ENCODE results near the gene SMIM20.
"Not testable (repeated sequence)": the region's sequence is repeated elsewhere in the genome, so short reads cannot be mapped to it uniquely, and the experiment has no call there.

Gene SMIM20

DNA sequence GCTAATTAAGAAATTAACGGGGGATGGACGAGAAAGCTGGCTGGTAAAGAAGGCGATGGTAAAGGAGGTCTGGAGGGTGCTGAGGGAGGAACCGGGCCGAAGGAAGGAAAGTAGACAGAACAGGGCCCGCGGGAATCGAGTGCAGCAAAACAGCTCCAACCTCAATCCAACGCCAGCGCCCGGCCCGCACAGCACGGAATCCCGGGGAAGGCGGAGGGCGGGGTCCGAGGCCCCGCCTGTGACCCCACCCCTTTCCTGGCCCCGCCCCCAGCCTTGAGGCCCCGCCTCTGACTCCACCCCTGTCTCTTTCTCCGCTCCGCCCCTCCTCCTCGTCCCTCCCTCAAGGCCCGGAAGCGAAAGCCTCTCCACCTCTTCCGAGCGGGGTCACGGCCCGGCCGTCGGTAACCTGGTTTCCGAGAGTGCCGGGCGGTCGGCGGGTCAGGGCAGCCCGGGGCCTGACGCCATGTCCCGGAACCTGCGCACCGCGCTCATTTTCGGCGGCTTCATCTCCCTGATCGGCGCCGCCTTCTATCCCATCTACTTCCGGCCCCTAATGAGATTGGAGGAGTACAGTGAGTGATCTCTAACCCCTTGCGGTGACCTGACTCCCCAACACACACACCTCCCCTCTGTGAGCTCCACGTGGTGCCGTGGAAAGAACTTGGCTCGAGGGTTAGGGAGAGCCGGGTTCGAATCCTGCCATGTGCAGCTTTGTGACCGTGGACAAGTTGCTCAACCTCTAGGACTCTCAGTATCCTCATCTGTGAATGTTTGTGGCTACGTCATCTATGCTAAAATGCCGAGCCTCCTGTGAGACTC is at the start of gene SMIM20:
SMIM20 (plus strand) TSS at position 370 of the 819 bp plus-strand sequence; CDS start at position 464, 94 bp downstream.
- peak; percentile 91 for DNase-seq (ENCODE audit: extremely low spot score, insufficient read length, low read depth)
- peak; percentile 96 for FAIRE-seq

DNA sequence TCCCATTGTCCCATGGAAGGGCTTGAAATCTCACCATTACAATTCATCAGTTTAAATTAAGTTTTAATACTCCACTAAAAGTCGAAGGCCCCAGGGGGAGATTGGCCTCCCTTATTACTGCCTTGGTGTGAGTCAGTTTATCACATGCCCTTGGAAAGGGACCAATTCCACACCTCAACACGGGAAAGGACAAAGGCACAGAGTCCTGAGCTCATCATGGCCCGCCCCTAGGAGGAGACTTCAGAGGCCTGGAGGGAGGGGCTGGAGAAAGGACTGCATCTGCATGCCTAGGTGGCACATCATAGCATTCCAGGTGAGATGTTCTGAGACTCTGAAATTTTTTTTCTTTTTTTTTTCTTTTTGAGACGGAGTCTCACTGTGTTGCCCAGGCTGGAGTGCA is 48.4 kb upstream of the SMIM20 start:
- DNase-seq (ENCODE audit: extremely low spot score, insufficient read length, low read depth) = no peak
- peak; percentile 73 for FAIRE-seq

DNA sequence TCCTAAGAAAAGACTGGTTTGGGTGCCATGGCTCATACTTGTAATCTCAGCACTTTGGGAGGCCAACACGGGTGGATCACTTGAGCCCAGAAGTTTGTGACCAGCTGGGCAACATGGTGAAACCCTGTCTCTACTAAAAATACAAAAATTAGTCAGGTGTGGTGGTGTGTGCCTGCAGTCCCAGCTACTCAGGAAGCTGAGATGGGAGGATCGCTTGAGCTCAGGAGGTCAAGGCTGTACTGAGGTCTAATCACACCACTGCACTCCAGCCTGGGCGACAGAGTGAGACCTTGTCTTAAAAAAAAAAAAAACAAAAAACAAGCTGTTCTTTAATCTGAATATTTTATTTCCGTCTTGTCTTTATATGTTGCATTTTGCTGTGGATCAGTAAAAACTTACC is 47.6 kb upstream of the SMIM20 start:
- not testable (repeated sequence) for DNase-seq (ENCODE audit: extremely low spot score, insufficient read length, low read depth); FAIRE-seq

DNA sequence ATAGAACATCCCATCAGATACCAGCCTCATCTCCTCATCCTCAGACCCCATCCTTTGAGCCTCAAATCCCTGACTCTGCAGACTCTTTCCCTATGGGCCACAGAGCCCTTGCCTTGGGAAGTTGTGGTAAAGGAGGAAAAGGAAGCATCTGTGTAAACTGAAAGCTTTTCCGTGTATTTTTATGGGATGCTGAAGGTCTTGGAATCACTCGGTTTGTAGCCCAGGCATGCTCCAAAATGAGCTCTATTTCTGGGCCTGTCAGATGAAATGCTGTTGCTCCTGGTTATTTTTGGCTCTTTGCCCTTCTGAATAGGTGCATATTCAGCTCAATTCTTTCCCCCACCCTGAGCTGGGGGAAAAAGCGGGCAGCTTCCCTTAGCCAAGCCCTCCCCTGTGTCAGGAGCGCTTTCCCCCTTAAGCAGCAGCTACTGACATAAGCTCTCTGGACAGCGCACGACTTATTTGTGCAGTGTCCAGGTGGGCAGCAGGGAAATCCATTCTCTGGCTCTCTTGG is 46.2 kb upstream of the SMIM20 start:
- DNase-seq (ENCODE audit: extremely low spot score, insufficient read length, low read depth) (no peak), FAIRE-seq (no peak)

DNA sequence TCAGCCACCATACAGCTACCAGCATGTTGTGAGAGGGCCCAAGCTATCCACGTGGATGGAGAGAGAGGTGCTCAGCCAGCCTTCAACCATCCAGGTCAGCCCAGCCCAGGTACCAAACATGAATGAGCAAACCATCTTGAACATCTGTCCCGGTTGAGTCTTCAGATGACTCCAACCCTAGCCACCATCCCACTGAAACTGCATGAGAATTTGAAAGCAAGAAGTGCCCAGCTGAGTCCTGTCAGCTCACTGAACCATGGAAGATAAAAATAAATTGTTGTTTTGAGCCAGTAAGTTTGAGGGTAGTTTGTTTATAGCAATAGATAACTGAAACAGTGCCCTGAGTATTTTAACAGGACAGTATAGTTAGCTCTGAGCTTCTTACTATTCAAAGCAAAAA is 43.9 kb upstream of the SMIM20 start:
- DNase-seq (ENCODE audit: extremely low spot score, insufficient read length, low read depth) (no peak), FAIRE-seq (peak; percentile 86)

DNA sequence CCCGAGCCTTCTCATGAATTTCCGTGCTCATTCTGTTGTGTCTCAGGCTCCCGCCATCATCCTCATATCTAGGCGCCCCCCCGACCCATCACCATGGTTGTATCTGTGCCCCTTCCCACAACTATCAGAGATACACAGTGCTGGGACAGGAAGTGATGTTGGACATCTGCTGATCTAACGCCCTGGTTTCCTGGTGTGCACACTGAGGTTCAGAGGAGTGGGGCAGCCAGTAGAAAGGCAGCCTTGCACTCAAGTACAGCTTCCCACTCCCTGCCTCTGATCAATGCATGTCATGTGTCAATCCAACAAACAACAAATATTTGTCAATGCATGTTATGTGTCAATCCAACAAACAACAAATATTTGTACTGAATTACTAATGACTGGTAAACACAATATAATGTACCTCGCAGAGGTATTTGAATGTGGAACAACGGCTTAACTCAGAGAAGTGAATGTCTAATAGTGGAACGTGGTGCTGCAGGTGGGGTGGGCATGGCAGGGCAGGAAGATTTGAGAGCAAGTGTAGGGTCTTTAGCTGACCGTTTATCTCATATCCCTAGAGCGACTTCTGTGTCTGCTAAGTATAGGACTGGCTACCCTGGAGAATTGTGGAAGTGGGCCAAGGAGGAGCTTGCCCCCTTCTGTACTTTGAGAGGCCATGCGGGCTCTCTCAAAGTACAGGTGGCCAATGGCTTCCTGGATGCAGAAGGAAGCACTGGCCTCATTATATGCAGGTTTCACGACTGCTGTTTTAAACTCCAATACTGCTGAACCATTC is 41.0 kb upstream of the SMIM20 start:
- FAIRE-seq = no peak
- no peak for DNase-seq (ENCODE audit: extremely low spot score, insufficient read length, low read depth)

DNA sequence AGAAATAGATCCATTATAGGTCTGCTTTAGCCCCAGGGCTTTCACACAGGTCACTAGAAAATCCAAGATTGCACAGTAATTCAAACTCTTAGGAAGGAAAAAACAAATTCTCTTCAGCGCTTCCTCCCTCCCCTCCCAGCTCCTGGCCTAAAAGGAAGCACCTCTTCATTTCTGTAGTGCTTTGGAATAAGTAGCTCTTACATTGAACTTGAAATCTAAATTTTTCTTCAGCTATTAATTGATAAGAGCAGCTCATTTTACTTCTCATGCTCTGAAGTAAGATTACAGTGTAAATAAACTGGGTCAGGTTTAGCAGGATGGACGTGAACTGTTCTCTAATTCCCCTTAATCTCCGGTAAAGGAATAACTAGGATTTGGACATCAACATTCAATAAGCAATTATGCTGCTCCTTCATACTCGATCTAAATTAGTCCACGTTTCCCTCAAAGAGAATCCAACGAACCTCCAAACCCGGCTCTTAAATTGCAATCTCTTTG is 40.3 kb upstream of the SMIM20 start:
- DNase-seq (ENCODE audit: extremely low spot score, insufficient read length, low read depth) (no peak), FAIRE-seq (peak; percentile 62)

DNA sequence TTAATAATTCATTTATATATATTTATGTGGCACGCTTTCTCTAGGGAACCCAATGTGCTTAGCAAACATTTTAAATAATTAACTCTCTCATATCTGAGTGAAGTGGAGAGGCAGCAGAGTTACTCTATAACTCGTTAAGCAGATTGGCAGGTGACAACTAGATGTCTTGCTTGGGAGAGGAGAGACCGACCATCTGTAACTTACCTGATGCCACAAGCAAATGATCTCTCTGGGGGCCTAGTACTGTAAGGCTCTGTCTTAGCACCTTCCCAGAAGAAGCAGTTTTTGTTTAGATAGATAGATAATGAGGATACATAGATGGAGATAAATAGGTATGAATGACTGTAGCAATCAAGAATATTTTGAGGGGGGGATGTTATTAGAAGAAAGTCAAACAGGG is 39.4 kb upstream of the SMIM20 start:
- no peak for DNase-seq (ENCODE audit: extremely low spot score, insufficient read length, low read depth)
- FAIRE-seq = peak; percentile 92

DNA sequence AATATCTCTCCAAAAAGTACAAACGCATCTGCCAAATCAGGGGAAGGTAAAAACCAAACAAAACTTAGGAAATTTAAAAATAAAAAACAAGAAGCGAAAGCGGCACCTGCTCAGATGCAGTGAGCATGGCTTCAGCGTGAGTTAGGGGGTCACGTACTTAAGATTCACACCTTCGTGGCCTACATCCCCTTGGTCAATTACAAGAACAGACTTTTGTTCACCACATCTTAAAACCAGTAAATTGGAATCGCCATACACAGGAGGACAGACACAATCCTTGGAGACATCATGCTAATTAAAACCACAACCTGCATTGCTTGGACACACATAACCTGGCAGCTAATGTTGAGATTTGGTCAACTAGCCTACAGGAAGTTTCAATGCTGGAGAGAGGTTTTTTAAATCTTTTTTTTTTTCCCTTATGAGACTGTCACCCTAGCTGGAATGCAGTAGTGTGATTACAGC is 38.7 kb upstream of the SMIM20 start:
- DNase-seq (ENCODE audit: extremely low spot score, insufficient read length, low read depth) (no peak), FAIRE-seq (peak; percentile 96)

DNA sequence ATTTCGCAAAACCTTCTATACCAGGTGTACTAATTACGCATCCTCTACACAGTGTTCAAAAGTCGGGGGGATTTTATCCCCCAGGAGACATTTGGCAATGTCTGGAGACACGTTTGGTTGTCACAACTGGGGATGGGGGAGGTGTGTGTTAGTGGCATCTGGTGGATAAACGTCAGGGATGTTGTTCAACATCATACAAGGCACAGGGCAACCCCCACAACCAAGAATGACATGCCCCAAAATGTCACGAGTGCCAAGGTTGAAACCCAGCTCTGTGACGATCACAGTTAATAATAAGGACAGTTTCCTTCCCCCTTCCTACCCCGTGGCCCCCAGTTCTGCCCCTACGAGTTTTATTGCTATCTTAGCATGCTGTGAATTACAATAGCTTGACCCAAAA is 35.3 kb upstream of the SMIM20 start:
- no peak for DNase-seq (ENCODE audit: extremely low spot score, insufficient read length, low read depth)
- no peak for FAIRE-seq

DNA sequence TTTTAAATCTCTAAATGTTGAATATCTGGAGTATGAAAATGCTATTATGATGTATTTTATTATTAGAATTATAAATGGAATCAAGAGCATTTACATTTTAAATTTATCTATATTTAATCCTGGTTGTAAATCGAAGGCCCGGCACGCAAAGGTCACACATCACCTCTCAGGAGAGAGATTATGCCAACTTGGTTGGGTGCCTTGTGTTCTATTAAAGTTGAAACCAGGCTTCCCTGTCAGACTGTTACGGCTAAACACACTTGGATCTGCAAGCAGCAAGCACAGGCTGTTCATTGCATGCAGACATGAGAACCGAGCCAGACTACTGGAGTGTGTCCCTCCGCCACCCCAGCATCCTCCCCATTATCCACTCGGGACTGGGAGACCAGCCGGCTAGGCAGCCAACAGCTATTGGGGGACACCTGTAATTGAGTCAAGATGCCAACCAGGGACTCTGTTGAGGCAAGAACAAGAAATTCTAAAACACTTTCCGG is 34.9 kb upstream of the SMIM20 start:
- FAIRE-seq = no peak
- DNase-seq (ENCODE audit: extremely low spot score, insufficient read length, low read depth) = no peak

DNA sequence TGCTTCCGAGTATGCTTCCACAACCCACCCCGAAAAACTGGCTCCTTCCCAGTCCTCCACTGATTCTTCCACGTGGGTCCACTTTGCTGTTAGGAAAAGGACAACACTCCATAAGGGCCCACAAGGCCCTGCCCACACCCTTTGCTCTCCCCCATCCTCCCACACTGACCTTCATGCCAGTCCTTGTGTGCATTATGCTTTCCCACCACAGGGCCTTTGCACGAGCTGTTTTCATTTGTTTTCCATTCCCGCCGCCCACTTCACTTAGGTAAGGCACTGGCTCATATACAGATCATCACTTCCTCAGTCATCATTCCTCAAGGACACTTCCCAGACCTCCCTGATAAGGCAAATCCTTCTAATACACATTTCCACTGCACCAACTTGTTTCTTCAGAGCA is 34.4 kb upstream of the SMIM20 start:
- no peak for DNase-seq (ENCODE audit: extremely low spot score, insufficient read length, low read depth)
- FAIRE-seq = no peak

DNA sequence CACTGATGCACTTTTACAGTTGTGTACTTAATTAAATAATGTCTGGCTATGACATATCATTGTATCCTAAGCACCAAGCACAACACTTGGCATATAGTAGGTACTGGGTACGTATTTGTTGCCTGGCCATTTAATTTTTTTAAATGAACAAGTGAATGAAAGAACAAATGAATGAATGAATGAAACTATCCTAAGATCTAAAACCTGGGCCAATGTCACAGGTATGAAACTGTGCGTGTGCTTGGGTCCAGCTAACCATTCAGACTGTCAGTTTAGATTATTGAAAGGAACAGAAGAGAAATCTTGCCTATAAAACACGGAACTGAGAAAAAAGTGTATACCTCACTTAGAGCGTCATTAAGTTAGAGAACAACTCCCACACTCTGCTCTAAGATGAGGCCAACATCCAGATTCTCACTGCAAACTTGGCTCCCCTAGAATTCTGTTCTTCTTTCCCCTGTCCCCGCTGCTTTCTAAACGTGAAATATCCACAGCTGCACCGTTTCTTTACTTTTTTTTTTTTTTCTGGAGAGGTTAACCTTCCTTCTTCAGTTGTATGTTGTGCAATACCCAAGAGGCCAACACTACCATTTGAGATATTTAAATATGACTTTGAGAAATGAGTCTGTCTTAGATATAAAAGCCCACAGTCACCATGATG is 33.9 kb upstream of the SMIM20 start:
- peak; percentile 84 for FAIRE-seq
- DNase-seq (ENCODE audit: extremely low spot score, insufficient read length, low read depth) = no peak

DNA sequence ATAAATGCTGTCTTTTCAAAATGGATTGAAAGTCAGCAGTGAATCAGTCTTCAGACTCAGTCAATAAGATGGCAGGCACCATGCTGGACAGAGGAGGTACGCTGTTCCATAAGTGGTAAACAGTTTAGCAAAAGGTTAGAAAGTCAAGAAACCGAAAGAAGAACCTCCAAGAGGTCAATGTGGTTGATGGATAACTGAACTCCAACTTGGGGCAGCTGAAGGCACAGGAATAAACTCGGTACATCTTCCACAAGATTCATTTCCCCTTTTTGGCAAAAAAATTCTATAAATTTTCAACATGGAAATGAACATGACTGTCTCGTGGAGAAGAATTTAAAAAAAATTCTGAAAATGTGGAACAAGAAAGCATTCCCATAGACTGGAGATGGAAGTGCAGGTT is 32.8 kb upstream of the SMIM20 start:
- DNase-seq (ENCODE audit: extremely low spot score, insufficient read length, low read depth) (no peak), FAIRE-seq (peak; percentile 33)

DNA sequence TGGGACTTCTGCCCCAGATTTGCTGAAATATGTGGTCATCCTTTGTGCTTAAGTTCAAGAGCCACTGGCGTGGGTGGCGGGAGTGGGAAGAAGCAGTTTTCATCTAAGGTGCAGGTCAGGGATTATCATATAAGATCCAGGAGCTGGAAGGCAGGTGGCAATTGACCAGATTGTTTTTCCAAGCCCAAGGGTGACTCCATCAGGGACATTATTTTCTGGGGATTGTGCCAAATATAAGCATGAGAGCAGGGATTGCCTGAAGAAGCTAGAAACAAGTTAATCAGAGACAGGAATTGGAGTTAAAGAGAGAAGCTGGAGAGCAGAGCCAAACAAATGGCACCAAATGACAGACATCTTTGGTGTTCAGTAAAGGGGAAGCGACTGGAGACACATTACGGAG is 31.8 kb upstream of the SMIM20 start:
- no peak for DNase-seq (ENCODE audit: extremely low spot score, insufficient read length, low read depth)
- FAIRE-seq = no peak

DNA sequence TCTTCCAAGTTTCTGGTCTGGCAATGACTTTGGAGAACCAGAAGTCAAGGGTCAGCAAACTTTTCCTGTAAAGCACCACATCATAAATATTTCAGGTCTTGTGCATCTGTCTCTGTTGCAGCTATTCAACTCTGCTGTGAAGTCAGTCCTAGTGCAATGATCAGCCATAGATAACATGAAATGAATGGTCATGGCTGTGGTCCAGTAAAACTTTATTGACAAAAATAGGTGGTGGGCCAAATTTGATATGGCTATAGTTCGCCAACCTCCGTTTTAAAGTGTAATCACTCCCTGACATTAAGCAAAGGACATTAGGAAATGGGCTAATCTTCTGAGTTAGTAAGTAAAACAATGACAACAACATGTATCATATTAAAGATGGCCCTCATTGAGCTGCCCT is 30.5 kb upstream of the SMIM20 start:
- no peak for DNase-seq (ENCODE audit: extremely low spot score, insufficient read length, low read depth)
- no peak for FAIRE-seq

DNA sequence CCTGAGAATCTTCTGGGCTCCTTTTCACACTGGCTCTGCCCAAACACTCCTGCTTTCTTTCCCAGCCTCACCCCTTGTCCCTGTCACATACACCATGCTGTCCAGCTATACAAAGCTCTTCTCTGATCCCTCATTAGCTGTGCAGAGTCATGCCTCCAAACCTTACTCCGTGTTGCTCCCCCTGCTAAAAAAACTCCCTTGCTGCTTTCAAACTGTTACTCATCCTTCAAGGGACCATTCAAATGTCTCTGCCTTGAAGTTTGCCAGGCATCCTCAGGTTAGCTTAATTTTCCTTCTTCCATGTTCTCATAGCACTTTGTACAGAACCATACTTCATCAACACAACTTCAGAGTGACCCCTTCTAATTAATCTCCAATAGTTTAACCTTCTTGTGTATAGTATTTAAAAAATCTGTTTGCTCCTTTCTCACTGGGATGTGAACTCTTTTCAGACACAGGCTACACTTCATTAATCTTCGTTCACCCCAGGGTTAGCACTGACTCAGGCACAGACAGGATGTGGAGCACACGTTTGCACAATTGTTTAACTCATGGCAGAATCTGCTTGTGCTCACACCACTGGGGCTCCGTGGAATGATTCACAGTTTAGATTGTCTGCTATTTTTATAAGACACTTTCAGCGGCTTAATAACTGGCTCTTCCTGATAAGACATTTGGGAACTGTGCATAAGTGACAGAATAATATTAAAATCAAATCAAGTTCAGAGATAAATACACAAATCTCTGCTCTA is 29.8 kb upstream of the SMIM20 start:
- peak; percentile 55 for FAIRE-seq
- no peak for DNase-seq (ENCODE audit: extremely low spot score, insufficient read length, low read depth)

DNA sequence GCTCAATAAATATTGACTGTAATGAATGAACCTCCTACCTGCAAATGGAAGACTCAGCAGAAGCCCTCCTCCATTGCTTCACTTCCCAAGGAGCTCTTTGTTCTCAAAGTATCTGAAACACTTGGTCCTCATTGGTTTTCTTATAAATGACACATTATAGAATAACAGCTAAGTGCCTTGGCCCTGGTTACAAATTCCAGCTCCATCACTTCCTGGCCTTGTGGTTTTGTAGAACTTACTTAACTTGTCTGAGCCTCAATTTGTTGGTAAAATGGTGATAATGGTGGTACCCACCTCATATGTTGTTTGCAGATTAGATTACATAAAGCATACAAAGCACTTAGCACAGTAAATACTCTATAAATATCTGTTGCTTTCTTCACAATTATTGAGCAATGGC is 25.2 kb upstream of the SMIM20 start:
- no peak for DNase-seq (ENCODE audit: extremely low spot score, insufficient read length, low read depth)
- FAIRE-seq = no peak
